NCI-H1694 (cell line): Measurements from ENCODE around the gene BTBD7.

Experiments used
- DNase-seq: peaks from one replicate; lab custom pipeline; 2025; lab: John Stamatoyannopoulos, UW

BTBD7 gene

DNA sequence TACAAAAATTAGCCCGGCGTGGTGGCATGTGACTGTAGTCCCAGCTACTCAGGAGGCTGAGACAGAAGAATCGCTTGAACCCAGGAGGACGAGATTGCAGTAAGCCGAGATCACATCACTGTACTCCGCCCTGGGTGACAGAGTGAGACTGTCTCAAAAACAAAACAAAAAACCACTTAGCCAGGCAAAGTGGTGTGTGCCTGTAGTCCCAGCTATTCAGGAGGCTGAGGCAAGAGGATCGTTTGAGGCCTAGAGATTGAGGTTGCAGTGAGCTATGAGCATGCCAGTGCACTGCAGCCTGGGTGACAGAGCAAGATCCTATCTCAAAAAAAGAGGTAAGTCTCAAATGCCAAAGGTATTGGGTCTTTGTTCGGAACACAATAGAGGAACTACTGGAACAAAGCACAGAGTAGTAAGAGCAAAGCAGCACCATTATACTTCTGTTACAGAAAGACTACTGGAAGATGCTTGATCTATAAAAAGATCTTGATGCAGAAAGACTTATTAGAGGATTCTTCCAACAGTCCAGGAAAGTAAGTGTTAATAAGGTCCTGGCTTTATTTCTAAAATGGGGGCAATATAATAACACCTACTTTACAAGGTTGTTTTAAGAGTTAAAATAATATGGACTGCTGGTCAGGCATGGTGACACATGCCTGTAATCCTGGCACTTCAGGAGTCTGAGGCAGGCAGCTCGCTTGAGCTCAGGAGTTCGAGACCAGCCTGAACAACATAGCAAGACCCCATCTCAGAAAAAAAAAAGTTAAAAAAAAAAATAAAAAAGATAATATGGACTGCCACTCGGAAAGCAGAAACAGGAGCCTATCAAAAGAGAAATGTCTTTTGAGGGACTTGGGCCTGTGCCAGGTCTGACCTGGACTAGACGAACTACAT is 29.9 kb downstream of the BTBD7 start:
- DNase-seq = no peak

DNA sequence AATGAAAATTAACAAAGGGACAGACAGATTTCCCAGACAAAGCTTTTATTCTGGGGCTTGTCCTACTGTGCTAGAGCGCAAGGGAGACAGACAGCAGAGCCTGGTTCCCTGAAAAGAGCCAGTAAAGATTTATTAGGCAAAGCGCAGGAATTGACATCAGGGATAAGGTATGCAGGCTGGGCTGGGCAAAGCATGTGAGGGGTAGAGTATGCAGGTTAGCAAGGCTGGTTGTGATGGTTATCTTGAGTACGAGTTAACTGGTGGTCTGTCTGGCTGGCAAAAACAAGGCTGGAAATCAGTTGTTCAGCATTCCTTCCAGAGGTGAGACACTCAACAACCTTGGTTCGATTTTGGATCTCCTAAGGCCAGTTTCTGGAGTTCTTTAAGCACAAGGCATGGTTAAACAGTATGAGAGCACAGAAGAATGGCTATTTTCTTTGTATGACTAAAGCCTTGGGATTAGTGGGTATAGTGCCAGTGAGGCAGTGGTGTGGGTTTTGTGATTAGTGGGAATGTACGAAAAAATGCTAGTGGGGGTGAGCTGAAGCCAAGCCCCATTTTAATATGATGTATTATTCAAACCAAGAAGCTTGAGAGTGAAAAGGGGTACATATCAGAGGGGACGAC is 30.9 kb downstream of the BTBD7 start:
- DNase-seq = no peak

DNA sequence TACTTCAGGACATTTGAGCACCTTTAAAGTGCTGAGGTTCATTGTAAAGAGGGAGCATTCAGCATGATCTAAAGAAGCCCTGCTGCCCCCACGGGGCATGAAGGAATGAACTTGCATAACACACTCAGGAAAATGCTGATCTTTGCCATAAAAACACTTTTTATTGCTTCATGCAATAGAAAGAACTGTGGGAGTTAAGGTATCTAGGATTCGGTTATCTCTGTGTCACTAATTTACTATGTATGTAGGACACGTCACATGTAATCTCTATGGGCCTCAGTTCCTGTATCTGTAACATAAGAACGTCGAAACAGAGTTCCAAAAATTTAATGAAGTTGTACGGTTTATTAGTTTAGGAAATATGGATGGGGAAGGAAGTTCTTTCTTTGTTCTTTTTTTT is 33.0 kb downstream of the BTBD7 start:
- no peak for DNase-seq

DNA sequence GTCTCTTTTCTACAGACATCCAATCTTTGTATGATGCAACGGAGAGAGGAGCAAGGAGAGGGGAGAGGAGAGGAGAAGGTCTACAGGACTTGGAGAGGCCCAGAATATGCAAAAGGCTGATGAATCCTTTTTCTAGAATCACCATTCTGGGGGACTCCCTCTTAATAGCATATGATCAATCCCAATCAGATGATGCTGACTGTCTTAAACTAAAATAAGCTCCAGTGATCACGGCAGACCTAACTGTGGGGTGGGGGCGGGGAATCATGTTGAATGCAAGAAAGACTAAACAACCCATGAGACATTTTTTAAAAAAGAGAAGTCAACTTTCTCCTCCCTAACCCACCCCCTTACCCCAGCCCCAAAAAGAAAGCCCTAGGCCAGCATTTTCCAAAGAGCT is 33.4 kb downstream of the BTBD7 start:
- no peak for DNase-seq

DNA sequence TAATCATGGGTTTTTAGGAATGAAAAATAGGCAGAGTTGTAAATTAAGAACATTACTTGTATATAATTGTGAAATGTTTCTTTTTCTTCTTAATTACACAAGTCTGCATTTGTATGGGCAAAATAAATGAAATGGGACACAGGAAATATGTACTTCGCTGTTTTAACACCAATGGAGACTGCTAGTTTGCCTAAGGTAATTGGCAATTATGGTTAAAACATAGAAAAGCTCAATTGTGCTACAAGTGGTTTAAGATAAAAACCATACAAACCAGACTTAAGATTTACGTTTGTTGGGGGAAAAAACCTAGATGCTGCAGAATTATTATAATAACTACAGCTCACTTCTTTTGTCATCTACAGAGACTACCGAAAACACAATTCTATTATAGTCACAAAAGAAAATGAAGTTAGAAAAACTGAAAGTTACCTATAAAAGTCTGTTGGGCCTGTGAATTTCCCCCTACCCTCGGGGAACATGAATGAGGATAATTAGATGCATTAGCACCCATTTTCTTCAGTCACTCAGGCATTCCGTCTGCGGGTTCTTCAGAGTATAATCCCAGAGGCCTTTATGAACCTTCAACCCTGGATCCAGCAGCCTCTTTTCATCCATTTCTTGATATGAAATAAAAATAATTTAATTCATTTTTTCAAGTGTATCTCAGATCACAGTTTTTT is 37.2 kb downstream of the BTBD7 start:
- no peak for DNase-seq

DNA sequence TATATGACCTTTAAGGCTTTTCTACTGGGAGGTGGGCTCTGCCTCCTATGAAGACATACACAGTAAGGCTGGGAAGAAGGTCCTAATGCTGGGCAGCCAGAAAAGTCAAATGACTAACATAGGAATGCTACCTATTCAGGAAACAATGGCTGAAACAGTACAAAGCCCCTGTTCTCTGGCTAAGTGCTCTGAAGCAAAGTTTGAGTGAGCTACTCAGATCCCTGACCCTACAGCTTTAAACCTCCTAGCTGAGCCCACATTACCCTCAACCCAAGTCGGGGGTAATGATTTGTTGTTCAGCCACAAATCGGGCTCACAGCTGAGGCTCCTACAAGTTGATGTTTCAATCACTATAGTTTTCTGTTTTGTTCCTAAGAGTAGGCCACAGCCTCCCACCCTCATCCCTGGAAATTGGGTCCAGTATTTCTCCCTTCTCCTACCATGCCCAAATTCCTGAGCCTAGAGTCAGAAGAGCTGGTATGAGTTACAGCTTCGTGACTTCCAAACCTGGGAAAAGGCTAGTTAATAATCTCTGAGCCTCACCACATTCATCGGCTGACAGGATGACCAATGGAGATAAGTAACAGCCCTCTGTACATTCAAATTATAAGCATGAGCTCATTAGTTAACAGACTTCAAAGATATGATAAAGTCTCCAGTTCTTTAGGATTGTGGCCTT is 46.5 kb downstream of the BTBD7 start:
- no peak for DNase-seq

DNA sequence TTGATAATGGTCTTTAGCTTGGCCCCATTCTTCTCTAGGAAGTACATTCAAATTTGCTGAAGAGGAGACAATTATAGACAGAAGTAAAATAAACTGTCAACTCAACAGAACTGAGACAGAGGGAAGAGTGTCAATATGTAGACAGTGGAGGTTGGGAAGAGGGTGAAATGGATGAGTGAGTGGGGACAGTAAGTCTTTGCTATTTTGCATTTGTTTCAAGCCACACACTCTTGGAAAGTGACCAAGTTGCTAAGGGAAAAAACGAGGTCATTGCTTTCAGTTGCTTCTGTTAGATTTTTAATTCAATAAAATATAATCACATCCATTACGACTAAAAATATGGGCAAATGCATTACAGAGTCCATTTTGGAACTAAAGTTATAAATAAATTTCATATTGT is 47.8 kb downstream of the BTBD7 start:
- no peak for DNase-seq

DNA sequence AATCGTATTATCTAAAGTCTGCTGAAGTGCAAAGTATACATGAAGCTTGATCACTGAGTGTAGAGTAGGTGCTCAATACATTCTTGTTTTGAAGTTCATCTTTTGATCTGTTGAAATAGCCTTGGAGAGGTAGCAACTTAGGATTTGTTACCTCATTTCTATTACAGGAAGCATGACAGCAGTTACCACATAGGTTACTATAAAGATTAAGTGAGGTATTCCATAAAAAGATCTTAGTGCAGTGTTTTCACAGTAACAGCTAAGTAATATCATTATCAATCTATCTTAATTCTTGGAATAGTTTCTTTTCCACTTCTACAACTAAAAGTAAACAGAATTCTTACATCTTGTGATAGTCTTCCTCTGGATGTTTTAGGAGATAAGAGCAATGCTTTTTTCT is 50.9 kb downstream of the BTBD7 start:
- DNase-seq = no peak

DNA sequence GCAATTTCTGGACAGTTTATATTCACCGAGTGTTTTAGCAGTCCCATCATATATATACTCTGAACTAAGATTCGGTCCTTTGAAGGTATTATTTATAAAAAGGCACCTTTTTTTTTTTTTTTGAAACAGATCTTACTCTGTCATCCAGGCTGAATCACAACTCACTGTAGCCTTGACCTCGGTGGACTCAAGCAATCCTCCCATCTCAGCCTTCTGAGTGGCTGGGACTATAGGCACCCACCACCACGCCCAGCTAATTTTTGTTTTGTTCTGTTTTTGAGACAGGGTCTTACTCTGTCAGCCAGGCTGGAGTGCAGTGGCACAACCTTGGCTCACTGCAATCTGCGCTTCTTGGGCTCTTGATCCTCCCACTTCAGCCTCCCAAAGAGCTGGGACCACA is 52.1 kb downstream of the BTBD7 start:
- DNase-seq = no peak

DNA sequence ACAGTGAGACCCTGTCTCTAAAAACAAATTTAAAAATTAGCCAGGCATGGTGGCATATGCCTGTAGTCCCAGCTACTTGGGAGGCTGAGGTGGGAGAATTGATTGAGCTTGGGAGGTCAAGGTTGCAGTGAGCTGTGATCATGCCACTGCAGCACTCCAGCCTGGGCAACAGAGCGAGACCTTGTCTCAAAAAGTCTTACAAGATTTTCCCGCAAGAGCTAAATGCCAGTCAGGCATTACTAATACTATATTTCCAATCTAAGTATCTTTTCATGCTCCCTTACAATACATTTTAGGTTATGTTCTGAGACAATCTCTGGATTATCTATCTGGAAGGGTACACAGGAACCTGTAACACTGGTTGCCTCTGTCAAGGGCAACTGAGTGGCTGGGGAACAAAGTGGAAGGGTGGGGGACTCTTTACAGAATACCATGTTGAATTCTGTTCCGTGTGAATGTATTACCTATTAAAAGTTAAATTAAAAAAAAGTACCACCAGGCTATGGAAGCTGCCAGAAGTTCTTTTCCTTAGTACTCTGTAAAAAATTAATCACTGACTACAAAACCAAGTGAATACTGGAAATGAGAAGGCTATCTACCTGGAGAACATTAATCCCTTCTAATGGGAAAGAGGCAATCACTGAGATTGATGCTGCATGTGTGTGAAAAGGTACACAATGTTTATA is 56.7 kb downstream of the BTBD7 start:
- no peak for DNase-seq

DNA sequence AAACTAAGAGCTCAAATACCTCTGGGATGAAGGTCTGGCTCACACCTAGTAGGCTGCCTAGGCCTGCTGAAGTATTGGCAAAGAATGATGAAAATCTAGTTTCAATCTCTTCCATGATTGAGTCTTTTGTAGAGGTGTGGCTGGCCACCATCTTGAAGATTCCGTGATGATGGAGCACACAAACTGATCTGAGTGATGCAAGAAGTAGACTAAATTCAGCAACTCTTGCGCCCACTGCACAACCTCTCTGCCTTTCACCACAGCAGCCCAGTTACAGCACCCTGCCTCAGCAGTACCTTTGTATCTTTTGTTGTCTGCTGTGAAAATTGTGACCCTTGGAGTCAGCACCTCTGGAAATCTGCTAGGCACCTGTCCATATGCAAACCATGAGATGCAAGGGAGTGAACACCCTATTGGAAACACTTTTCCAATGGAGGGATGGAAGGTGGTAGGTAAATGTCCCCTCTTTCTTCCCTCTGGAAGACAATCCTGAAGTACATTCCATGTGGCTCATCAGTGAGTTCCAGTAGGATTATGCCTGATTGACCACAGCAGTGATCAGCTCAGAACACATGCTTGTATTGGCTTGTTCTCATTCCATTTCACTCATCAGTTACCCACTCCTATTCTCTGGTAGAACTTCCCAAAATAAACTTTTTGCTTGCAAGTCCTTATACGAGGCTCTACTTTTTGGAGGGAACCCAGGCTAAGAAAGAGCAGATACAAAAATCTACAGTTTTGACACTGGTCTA is 58.6 kb downstream of the BTBD7 start:
- no peak for DNase-seq

DNA sequence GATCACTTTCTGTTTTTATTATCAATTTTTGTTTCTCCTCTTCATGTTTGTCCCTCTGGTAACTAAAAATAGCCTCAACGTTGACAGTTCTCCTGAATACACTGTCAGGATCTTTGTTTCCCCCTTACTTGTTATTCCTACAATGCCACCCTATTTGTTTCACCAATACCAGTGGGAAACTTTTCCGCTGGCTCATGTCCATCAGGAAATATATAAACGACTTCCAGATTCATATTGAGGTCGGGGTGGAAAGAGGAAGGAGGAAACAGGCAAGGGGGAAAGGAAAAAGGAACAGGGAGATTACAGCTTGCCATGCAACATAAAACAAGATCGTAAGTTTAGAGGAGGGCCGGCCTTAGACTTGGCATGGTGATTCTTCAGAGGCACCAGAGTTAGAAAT is 61.7 kb downstream of the BTBD7 start:
- no peak for DNase-seq

DNA sequence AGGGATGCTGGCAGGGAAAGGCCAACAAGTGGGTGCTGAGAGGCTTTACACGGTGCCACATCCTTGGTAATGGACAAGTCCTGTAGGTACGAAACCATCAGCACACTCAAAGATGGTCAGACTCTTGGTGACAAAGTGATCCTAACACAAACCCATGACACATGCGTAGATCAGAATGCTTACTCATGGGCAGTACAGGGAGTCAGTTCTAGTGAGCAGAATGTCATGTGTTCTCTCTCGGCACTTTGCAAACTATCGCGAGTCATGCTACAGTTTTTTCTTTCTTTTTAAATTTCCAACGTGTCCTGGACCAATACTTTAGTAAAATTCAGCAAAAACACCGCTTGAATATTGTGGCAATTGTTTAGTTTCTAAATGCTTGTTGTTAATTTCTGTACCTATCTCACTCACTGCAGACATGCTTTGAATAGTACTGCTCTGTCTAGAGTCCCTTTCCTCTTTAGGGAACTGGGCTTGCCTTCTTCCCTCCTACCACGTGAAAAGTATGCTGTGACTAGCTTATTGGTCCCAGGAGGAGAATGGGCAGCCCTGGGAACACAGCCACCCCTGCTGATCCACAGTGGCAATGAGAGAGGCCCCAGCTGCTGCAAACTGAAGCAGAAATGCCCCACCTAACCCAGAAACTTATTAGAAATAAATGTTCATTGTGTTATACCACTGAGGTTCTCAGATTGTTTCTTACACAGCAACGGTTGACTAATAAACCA is 63.3 kb downstream of the BTBD7 start:
- DNase-seq = no peak

DNA sequence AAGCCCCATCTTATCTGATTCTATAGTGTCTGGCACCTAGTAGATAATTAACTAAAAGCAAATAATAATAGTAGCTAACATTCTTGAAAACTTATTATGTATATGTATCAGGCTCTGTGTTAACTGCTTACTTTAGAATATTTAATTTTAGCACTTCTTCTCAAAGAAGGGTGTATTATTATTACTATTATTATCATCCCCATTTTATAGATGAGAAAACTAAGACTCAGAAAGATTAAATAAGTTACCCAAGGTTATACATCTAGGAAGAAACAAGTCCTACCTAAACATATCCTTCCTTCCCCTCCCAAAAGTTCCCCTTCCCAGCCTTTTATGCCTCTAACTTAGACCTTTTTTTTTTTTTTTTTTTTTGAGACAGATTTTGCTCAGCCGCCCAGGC is 64.4 kb downstream of the BTBD7 start:
- DNase-seq = no peak

DNA sequence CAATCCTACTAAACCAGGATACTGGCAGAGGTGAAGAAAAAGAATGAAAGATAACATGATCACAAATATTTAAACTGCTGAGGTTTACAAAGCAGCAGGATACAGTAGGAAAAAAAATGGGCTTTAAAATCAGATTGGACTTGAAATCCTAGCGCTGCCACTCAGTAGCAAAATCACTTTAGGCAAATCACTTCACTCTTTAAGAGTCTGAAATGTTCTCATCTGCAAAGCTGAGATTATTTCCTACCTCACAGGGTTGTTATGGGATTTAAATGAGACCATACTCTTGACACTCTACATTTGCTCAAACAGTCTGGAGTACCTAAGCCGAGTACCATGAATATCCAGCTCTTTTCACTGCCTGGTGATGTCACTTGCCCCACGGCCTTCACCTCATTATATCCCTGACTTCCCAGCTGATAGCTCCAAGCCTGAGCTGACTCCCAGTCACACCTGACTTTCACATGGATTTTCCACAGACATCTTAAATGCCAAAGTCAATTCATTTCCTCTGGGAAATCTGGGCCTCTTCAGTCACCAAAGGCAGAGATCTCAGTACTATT is 65.6 kb downstream of the BTBD7 start:
- no peak for DNase-seq

DNA sequence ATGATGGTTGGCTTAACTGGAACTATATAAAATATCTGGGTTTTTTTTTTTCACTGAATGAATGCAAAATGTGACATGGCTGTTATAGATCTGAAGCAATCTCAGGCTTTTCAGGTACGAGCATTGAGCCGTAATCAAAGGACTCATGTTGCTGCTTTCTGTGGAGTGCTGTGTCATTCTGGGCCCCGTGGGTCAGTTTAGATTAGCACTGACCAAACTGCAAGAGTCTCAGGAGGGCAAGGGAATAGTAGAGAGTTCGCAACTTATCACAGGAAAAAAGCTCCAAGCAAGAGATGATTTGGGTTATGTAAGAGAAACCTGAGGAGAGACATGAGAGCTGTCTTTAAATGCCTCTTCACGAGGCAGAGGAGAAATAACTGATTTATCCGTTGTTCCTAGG is 66.7 kb downstream of the BTBD7 start:
- no peak for DNase-seq

DNA sequence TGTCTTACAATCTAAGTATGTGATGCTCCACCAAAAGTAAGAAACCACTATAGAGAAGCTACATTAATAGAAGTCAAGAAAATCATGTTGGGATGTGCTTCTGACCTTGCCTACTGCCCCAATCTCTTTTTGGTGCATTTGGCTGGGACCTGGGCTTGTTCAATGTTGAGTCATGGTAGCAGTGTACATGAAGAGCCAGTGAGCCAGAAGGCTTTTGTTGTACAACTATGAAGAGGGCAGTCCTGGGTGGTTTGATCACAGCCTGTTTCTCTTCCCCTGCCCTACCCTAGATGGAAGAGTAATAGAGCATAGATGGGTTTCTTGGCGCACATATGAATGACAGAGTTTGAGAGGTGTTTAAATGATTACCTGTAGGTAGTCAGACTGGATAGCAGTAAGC is 69.4 kb downstream of the BTBD7 start:
- no peak for DNase-seq

DNA sequence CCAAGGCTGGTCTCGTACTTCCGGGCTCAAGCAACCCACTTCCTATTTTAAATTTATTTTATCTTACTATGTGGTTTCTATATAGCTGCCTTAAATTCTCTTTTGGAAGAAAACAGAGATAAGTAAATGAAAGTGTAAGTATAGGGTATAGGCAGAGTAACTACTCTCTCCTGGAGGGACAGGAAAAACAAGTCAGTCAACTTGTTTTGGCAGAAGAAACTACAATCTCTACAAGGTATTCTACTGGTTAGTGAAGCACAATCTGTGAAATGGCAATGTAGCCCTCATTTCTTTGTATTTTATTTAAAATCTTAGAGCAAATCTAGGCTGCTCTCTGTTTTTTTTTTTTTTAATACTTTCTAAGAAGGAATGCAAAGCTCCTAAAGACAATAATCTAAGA is 70.4 kb downstream of the BTBD7 start:
- no peak for DNase-seq

DNA sequence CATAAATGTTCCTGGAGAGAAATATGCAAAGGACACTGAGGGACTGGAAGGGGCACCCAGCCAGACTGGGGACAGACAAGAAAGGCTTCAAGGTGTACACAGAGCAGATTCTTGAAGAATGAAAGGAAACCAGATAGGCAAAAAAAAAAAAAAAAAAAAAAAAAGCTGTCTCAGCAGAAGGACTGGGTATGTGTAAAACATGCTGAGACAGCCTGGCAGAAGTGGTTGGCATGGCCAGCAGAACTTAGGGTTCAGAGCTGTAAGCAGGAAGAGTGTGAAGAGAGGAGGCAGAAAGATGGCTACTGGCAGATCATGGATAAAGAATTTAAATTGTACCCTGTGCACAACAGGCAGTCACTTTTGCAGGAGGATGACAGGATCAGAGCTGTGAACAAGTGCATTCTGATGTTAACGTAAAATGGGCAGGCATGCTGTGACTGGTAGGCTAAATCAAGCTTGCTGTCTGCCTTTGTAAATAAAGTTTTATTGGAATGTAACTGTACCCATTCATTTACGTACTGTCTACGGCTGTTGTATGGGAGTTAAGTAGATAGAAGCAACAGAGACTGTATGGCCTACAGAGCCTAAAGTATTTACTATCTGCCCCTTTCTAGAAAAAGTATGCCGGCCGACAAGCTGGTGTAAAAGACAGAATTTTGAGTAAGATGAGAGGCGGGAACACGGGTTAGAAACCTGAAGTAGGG is 83.6 kb downstream of the BTBD7 start:
- no peak for DNase-seq

DNA sequence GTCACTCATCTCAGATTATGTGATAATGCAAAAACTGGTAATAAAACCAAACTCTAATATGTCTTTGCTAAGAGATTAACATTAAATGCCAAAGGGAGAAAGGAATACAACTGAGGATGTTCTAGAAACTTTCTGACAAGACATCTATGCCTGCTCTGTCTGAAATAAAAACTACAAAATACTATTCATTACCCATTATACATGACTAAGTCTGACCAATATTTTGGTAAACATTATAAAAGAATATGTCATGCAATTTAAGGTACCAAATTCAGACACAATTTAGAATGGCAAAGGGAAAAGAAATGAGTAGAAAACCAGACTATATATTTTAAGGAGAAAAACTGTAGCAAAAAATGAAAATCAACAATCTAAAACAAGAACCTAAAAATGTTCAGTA is 86.3 kb downstream of the BTBD7 start:
- DNase-seq = no peak
